Measurements from ENCODE around the gene PDE4B. TPM values are rescaled to one million over a fixed set of nuclear protein-coding genes. Genes with fewer than 3 reads are reported as not detected.

Gene PDE4B
- total and polyA plus RNA-seq, 2 donors from 2014 or later, result 2.0 to 8.7 TPM

- FAIRE-seq, result no peak
- Histone ChIP-seq H3K36me3 (ENCODE audit: control insufficient read depth in 2 of 3, insufficient read depth in 3 of 3, low read length in 3 of 3) (no peaks in the 10 kb centered on the region), H3K4me1 (ENCODE audit: control insufficient read depth in 2 of 3, insufficient read depth in 2 of 3, low read depth in 1 of 3, low read length in 3 of 3) (no peaks in the 10 kb centered on the region), H3K4me3 (ENCODE audit: low read length in 3 of 3) (no peak overlapping the region), H3K9ac (ENCODE audit: low read length in 3 of 3) (no peak overlapping the region), H3K9me3 (ENCODE audit: control insufficient read depth in 2 of 3, insufficient read depth in 1 of 3, low read length in 3 of 3) (no peaks in the 10 kb centered on the region), H3K27ac (ENCODE audit: low read depth in 2 of 2, low read length in 2 of 2) (no peak overlapping the region), H3K27me3 (ENCODE audit: control insufficient read depth, insufficient read depth, low read length) (no peaks in the 10 kb centered on the region)
- TF ChIP-seq, protein P1, sequence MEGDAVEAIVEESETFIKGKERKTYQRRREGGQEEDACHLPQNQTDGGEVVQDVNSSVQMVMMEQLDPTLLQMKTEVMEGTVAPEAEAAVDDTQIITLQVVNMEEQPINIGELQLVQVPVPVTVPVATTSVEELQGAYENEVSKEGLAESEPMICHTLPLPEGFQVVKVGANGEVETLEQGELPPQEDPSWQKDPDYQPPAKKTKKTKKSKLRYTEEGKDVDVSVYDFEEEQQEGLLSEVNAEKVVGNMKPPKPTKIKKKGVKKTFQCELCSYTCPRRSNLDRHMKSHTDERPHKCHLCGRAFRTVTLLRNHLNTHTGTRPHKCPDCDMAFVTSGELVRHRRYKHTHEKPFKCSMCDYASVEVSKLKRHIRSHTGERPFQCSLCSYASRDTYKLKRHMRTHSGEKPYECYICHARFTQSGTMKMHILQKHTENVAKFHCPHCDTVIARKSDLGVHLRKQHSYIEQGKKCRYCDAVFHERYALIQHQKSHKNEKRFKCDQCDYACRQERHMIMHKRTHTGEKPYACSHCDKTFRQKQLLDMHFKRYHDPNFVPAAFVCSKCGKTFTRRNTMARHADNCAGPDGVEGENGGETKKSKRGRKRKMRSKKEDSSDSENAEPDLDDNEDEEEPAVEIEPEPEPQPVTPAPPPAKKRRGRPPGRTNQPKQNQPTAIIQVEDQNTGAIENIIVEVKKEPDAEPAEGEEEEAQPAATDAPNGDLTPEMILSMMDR (IDR thresholded peaks at IDR 0.05; ENCODE audit: borderline replicate concordance, extremely low read depth, insufficient read depth), result no peak
- no peak for DNase-seq
- intact Hi-C loops (cut with DNase I), result loop anchor here (5.0 kb wide), 1 partner anchor 278 kb away; no protein-coding TSS in a partner anchor
Measured at GRCh38 chr1:66240491-66241484, 448.1 kb downstream of the PDE4B start.

GRCh38 chr1:66242646-66243547, 450.2 kb downstream of the PDE4B start:
- Histone ChIP-seq H3K36me3 (ENCODE audit: control insufficient read depth in 2 of 3, insufficient read depth in 3 of 3, low read length in 3 of 3) (no peaks in the 10 kb centered on the region), H3K27ac (ENCODE audit: low read depth in 2 of 2, low read length in 2 of 2) (no peak overlapping the region), H3K4me1 (ENCODE audit: control insufficient read depth in 2 of 3, insufficient read depth in 2 of 3, low read depth in 1 of 3, low read length in 3 of 3) (no peaks in the 10 kb centered on the region), H3K9me3 (ENCODE audit: control insufficient read depth in 2 of 3, insufficient read depth in 1 of 3, low read length in 3 of 3) (no peaks in the 10 kb centered on the region), H3K9ac (ENCODE audit: low read length in 3 of 3) (no peak overlapping the region), H3K4me3 (ENCODE audit: low read length in 3 of 3) (no peak overlapping the region), H3K27me3 (ENCODE audit: control insufficient read depth, insufficient read depth, low read length) (no peaks in the 10 kb centered on the region)
- TF ChIP-seq, protein P1 (IDR thresholded peaks at IDR 0.05; ENCODE audit: borderline replicate concordance, extremely low read depth, insufficient read depth), result peak; percentile 99
- intact Hi-C loops (cut with DNase I), result loop anchor here (5.0 kb wide), 1 partner anchor 281 kb away; no protein-coding TSS in a partner anchor
- FAIRE-seq (peak; percentile 83), DNase-seq (peak; percentile 87 to 94 (median 91))

- Histone ChIP-seq H3K9me3 (ENCODE audit: control insufficient read depth in 2 of 3, insufficient read depth in 1 of 3, low read length in 3 of 3) (no peaks in the 10 kb centered on the region), H3K36me3 (ENCODE audit: control insufficient read depth in 2 of 3, insufficient read depth in 3 of 3, low read length in 3 of 3) (no peaks in the 10 kb centered on the region), H3K4me3 (ENCODE audit: low read length in 3 of 3) (no peak overlapping the region), H3K9ac (ENCODE audit: low read length in 3 of 3) (no peak overlapping the region), H3K4me1 (ENCODE audit: control insufficient read depth in 2 of 3, insufficient read depth in 2 of 3, low read depth in 1 of 3, low read length in 3 of 3) (no peaks in the 10 kb centered on the region), H3K27ac (ENCODE audit: low read depth in 2 of 2, low read length in 2 of 2) (no peak overlapping the region), H3K27me3 (ENCODE audit: control insufficient read depth, insufficient read depth, low read length) (no peaks in the 10 kb centered on the region)
- TF ChIP-seq, protein P1 (IDR thresholded peaks at IDR 0.05; ENCODE audit: borderline replicate concordance, extremely low read depth, insufficient read depth), result no peak
- no peak for DNase-seq
- intact Hi-C loops (cut with DNase I), result loop anchor here (5.0 kb wide), 1 partner anchor 281 kb away; no protein-coding TSS in a partner anchor
- no peak for FAIRE-seq
Measured at GRCh38 chr1:66243548-66244130, 450.9 kb downstream of the PDE4B start.

All from kidney (tissue), 14 donors.